Measurements from ENCODE around the gene LYPD1.

Gene LYPD1

DNA sequence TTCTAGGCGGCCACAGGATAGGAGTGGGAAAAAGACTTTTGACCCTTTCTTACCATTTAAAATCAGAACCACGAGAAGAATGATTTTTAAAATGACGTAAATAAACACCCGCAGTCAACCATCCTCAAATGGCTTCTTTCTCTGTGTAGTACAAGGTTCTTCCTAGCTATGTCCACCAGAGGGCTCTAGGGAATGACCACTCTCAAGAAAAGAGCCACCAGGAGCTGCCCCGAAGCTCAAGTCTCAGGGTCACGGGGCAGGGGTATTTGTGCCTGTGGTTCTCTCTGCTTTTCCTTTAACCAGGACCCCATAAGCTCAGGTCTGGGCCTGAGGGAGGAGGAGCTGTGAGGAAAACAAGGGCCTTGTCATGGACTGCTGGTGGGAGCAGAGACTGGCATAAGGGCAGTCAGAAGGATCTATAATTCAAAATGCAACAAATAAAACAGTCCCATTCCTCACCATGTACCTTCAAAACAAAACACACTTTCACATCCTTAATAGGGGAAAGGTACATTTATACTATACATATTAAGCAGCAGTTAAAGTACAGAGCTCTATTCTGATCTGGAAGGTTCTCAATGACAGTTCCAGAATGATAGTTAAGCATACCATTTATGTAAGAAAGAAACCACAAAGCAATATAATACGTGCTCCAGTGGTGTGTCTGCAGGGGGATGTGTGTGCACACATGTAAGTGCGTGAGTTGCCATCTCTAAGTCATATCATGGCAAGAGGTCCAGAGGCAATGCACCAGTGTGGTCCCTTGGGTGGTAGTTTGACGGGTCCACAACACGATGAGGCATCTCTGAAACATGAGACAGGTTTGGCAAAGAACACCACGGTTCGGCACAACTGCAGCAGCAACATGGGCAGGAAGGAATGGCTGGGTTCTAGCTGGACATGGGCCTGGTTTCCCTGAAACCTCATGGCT is 18.6 kb downstream of the LYPD1 start:
- TF ChIP-seq RAD21 (IDR thresholded peaks at IDR 0.05; ENCODE audit: low read depth) (peak; percentile 60), FOXM1 (IDR thresholded peaks at IDR 0.05; ENCODE audit: borderline replicate concordance, low read depth) (no peak)

DNA sequence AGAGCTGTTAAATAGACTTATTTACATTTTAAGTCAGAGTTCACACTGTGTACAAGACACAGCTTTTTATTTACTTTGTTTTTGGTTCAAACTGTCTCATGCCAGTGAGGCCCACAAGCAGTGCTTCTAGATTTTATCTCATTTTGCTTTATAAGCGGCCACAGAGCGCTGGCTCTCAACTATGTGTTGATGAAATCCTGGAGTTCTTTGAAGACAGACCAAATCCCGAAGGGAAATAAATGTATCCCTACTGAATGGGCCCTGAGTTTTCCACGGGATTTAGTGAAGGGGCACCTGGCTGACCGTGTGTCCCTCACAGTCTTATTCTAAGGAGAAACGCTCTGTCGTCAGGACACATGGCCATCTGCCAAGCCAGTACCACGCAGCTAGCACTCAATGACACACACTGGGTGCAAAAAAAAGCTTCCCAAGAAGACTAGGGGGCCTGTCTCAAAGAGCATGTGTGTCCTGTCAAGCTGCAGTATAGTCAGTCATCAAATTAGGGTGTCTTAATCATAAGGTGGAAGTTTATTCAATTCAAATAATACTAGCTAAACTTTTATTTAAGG is 23.4 kb downstream of the LYPD1 start:
- TF ChIP-seq TEAD4 (IDR thresholded peaks at IDR 0.05) (no peak), TAF1 (IDR thresholded peaks at IDR 0.05; ENCODE audit: low read depth) (no peak), RAD21 (IDR thresholded peaks at IDR 0.05; ENCODE audit: low read depth) (no peak)

DNA sequence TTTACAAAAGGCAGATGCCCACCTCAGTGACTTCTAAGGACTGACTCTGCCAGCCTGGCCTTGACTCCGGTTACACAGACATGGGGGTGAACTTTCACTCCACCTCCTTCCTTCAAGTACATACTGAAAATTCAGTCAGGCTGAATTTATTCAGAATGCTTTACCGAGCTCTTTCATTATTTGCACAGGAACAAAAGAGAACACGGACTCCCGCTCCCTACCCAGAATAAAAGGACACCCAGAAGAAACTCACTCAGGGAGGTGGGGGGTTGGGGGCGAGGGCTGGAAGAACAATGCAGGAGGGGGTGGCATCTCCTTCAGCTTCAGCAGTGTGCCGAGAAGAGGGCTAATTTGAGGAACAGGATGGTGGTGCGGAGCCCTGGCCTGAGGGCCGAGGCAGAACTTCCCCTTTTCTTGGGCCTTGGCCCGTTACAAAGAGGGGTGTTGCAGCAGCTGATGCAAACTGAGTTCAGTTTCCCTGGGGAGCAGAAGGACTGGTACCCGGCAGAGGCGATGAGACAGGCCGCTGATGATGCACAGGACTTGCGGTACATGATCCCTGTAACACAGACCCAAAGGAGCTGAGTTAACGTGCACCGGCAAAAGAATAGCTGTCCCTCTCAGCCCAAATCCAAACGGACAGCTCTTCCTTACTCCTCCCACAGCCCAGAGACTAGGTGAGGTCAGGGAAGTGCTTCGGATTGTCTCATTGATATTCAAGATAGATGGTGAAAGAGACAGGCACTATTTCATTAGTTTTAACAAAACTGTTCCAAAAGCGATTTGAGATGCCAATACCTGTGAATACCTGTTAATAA is 24.1 kb downstream of the LYPD1 start:
- no peak for TF ChIP-seq ZBTB7A (IDR thresholded peaks at IDR 0.05; ENCODE audit: low read depth)
- no peak for TF ChIP-seq TAF1 (IDR thresholded peaks at IDR 0.05; ENCODE audit: low read depth)
- no peak for TF ChIP-seq CREB1 (IDR thresholded peaks at IDR 0.05; ENCODE audit: low read depth)
- TF ChIP-seq, protein P1, sequence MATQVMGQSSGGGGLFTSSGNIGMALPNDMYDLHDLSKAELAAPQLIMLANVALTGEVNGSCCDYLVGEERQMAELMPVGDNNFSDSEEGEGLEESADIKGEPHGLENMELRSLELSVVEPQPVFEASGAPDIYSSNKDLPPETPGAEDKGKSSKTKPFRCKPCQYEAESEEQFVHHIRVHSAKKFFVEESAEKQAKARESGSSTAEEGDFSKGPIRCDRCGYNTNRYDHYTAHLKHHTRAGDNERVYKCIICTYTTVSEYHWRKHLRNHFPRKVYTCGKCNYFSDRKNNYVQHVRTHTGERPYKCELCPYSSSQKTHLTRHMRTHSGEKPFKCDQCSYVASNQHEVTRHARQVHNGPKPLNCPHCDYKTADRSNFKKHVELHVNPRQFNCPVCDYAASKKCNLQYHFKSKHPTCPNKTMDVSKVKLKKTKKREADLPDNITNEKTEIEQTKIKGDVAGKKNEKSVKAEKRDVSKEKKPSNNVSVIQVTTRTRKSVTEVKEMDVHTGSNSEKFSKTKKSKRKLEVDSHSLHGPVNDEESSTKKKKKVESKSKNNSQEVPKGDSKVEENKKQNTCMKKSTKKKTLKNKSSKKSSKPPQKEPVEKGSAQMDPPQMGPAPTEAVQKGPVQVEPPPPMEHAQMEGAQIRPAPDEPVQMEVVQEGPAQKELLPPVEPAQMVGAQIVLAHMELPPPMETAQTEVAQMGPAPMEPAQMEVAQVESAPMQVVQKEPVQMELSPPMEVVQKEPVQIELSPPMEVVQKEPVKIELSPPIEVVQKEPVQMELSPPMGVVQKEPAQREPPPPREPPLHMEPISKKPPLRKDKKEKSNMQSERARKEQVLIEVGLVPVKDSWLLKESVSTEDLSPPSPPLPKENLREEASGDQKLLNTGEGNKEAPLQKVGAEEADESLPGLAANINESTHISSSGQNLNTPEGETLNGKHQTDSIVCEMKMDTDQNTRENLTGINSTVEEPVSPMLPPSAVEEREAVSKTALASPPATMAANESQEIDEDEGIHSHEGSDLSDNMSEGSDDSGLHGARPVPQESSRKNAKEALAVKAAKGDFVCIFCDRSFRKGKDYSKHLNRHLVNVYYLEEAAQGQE (IDR thresholded peaks at IDR 0.05; ENCODE audit: low read depth) = no peak
- no peak for TF ChIP-seq YY1 (IDR thresholded peaks at IDR 0.05; ENCODE audit: low read depth)
- TF ChIP-seq, protein P2, sequence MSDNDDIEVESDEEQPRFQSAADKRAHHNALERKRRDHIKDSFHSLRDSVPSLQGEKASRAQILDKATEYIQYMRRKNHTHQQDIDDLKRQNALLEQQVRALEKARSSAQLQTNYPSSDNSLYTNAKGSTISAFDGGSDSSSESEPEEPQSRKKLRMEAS (IDR thresholded peaks at IDR 0.05) = no peak
- TF ChIP-seq, protein P3, sequence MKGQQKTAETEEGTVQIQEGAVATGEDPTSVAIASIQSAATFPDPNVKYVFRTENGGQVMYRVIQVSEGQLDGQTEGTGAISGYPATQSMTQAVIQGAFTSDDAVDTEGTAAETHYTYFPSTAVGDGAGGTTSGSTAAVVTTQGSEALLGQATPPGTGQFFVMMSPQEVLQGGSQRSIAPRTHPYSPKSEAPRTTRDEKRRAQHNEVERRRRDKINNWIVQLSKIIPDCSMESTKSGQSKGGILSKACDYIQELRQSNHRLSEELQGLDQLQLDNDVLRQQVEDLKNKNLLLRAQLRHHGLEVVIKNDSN (IDR thresholded peaks at IDR 0.05) = no peak
- TF ChIP-seq EGR1 (IDR thresholded peaks at IDR 0.05) = no peak
- TF ChIP-seq EP300 (IDR thresholded peaks at IDR 0.05; ENCODE audit: borderline replicate concordance) = no peak
- TF ChIP-seq RAD21 (IDR thresholded peaks at IDR 0.05; ENCODE audit: low read depth) = no peak
- no peak for TF ChIP-seq CEBPB (IDR thresholded peaks at IDR 0.05)
- no peak for TF ChIP-seq FOXM1 (IDR thresholded peaks at IDR 0.05; ENCODE audit: borderline replicate concordance, low read depth)
- TF ChIP-seq TCF12 (IDR thresholded peaks at IDR 0.05; ENCODE audit: low read depth) = no peak

DNA sequence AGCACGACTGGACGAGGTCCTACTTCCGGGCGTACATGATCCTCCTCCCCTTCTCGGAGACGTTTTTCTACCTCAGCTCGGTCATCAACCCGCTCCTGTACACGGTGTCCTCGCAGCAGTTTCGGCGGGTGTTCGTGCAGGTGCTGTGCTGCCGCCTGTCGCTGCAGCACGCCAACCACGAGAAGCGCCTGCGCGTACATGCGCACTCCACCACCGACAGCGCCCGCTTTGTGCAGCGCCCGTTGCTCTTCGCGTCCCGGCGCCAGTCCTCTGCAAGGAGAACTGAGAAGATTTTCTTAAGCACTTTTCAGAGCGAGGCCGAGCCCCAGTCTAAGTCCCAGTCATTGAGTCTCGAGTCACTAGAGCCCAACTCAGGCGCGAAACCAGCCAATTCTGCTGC is 24.8 kb downstream of the LYPD1 start:
- TF ChIP-seq CEBPB (IDR thresholded peaks at IDR 0.05) (no peak), YY1 (IDR thresholded peaks at IDR 0.05; ENCODE audit: low read depth) (no peak), RAD21 (IDR thresholded peaks at IDR 0.05; ENCODE audit: low read depth) (no peak)
- TF ChIP-seq, protein P2 (IDR thresholded peaks at IDR 0.05) = no peak

DNA sequence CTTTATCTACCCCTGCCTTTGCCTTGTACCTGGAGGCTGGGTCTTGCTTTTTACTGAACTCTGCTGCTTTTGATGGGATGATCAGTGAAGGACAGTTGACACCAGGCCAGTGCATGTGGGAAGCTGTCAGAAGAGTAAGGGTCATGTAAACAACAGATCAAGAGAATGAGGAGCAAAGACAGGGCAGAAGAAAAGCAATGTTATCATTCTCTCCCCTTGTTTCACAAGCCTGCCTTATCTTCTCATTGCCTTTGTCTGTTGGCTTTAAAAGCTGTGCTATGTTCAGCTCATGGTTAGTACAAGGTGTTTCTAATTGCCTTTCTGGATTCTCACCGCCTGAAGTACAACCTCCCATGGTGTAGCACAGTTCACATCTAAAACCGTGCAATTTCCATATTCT is 27.6 kb downstream of the LYPD1 start:
- no peak for TF ChIP-seq FOXM1 (IDR thresholded peaks at IDR 0.05; ENCODE audit: borderline replicate concordance, low read depth)
- TF ChIP-seq CEBPB (IDR thresholded peaks at IDR 0.05) = no peak
- TF ChIP-seq, protein P3 (IDR thresholded peaks at IDR 0.05) = no peak
- no peak for TF ChIP-seq YY1 (IDR thresholded peaks at IDR 0.05; ENCODE audit: low read depth)
- TF ChIP-seq EGR1 (IDR thresholded peaks at IDR 0.05) = no peak
- no peak for TF ChIP-seq NFIC (IDR thresholded peaks at IDR 0.05)

DNA sequence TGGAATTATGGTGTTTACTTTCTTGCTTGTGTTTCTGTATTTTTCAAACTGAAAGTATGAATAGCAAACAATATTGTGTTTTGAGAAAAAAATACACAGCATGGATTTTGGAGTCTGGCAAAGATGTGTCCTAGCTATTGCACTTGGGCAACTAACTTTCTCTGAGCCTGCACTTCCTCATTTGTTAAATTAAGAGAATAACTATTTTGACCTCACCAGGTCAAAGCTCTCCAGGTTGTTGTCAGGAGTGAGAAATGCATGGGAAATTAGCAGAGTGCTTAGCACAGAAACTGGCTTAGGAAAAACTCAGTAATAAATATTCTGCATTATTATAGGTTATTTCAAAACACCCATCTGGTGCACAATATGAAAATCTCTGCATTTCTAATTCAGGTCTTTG is 28.2 kb downstream of the LYPD1 start:
- TF ChIP-seq, protein P1 (IDR thresholded peaks at IDR 0.05; ENCODE audit: low read depth) = no peak
- TF ChIP-seq TEAD4 (IDR thresholded peaks at IDR 0.05) = no peak

Measured in Ishikawa (cell line).